ENCODE data around the gene ZNF425. TPM values are rescaled to one million over a fixed set of nuclear protein-coding genes. Genes with fewer than 3 reads are reported as not detected.

Gene ZNF425
- total and polyA plus RNA-seq, 2 experiments from 2014 or later, result 4.3 to 5.0 TPM

GRCh38 chr7:149109969-149110368, 16.2 kb downstream of the ZNF425 start (continued):
- TF ChIP-seq ZNF462 (CRISPR knock-in tag; IDR thresholded peaks at IDR 0.05), result no peak

- Histone ChIP-seq H3K36me3 (ENCODE audit: insufficient read depth) (no peaks in the 10 kb centered on the region), H2AFZ (no peak overlapping the region), H3K4me1 (ENCODE audit: insufficient read depth) (no peaks in the 10 kb centered on the region), H4K20me1 (replicated peaks; ENCODE audit: insufficient read depth) (no peaks in the 10 kb centered on the region), H3K27ac (ENCODE audit: low read depth) (no peak overlapping the region), H3K9me2 (ENCODE audit: insufficient read depth) (no peaks in the 10 kb centered on the region), H3K4me2 (no peak overlapping the region), H3F3A (replicated peaks; ENCODE audit: low read depth) (no peaks in the 10 kb centered on the region), H3K79me2 (replicated peaks; ENCODE audit: insufficient read depth) (no peaks in the 10 kb centered on the region), H3K4me3 (no peak overlapping the region), H3K27me3 (ENCODE audit: insufficient read depth) (no peaks in the 10 kb centered on the region)
- DNase-seq (ENCODE audit: low spot score) (no peak), ATAC-seq (no peak)
- Mint-ChIP-seq H3K36me3 (ENCODE audit: low read depth) (peaks cover 29% of the 10 kb centered on the region), H3K4me1 (peaks cover 4% of the 10 kb centered on the region; the same call in 2 of the 3 replicates), H3K27ac (no peak overlapping the region), H3K27me3 (ENCODE audit: insufficient read depth, low read depth, poor library complexity) (peaks cover 7% of the 10 kb centered on the region), H3K9me3 (no peaks in the 10 kb centered on the region), H3K4me3 (no peak overlapping the region)
- TF ChIP-seq JUNB (IDR thresholded peaks at IDR 0.05; ENCODE audit: unreplicated experiment) (no peak), EZH2phosphoT487 (IDR thresholded peaks at IDR 0.05; ENCODE audit: unreplicated experiment) (no peak), EZH2 (IDR thresholded peaks at IDR 0.05; ENCODE audit: low read depth, unreplicated experiment) (no peak), REST (IDR thresholded peaks at IDR 0.05; ENCODE audit: unreplicated experiment) (no peak), ETS1 (IDR thresholded peaks at IDR 0.05) (no peak), ZNF114 (CRISPR knock-in tag; IDR thresholded peaks at IDR 0.05) (no peak), STAT1 (IDR thresholded peaks at IDR 0.05; ENCODE audit: unreplicated experiment) (no peak), CREB1 (CRISPR knock-in tag; IDR thresholded peaks at IDR 0.05; ENCODE audit: low read depth) (no peak), CTCF (conservative IDR thresholded peaks at IDR 0.05; ENCODE audit: low read depth in 2 of 2) (no peak)
Observed at GRCh38 chr7:149104749-149105148, 21.4 kb downstream of the ZNF425 start.

All from GM23338 (cell line).